ENCODE data around the gene KRTAP5-2. TPM values are rescaled to one million over a fixed set of nuclear protein-coding genes. Genes with fewer than 3 reads are reported as not detected.

KRTAP5-2 gene
- total RNA-seq, 1 donor from 2014 or later = not detected

DNA sequence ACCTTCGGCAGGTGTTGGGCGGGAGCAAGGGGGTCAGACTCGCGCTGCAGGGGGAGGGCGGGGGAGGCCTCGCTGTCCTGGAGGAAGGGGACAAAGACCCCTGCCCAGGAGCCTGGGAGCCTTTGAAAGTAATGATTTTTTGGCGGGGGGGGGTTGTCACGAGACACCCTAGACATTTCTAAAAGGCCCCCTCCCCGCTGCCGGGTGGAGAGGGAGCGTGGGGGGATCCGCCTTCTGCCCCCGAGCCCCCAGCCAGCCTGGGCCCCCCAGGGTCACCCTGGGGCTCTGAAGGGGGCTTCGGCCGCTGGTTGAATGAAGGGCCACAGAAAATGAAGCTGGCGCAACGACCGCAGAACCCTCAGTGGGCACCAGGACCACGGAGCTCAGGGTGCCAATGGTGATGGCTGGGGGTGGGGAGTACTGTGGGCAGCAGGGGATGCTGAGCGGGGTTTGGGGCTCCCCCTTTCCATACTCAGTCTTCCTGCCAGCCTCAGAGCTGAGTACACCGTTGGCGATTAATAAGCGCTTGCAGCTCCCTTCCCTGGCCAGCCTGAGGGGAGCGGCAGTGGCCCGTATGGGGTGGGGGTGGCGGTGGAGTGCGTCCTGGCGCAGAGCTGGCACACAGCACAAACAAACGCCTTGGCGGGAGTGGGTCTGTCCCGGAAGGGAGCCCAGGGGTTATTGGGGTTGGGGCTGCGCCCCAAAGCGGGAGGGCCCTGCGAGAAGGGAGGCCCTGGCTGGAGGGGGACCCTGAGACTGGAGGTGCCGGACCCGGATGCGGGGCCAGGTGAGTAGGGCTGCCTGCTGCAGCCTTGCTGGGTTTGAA is 24.8 kb downstream of the KRTAP5-2 start:
- peak overlapping the region; percentile 82 for H3K27ac Mint-ChIP-seq
- H3K4me1 Mint-ChIP-seq (ENCODE audit: low read depth) = no peaks in the 10 kb centered on the region
- H3K27me3 Mint-ChIP-seq = peaks cover 26% of the 10 kb centered on the region
- peaks cover 3% of the 10 kb centered on the region for H3K9me3 Mint-ChIP-seq (ENCODE audit: low read depth)
- DNase-seq (ENCODE audit: low spot score, unreplicated experiment) = no peak
- peaks cover 3% of the 10 kb centered on the region for H3K36me3 Mint-ChIP-seq (ENCODE audit: insufficient read depth)
- peak overlapping the region; percentile 73 for H3K4me3 Mint-ChIP-seq (ENCODE audit: low read depth)
- TF ChIP-seq, protein P1, sequence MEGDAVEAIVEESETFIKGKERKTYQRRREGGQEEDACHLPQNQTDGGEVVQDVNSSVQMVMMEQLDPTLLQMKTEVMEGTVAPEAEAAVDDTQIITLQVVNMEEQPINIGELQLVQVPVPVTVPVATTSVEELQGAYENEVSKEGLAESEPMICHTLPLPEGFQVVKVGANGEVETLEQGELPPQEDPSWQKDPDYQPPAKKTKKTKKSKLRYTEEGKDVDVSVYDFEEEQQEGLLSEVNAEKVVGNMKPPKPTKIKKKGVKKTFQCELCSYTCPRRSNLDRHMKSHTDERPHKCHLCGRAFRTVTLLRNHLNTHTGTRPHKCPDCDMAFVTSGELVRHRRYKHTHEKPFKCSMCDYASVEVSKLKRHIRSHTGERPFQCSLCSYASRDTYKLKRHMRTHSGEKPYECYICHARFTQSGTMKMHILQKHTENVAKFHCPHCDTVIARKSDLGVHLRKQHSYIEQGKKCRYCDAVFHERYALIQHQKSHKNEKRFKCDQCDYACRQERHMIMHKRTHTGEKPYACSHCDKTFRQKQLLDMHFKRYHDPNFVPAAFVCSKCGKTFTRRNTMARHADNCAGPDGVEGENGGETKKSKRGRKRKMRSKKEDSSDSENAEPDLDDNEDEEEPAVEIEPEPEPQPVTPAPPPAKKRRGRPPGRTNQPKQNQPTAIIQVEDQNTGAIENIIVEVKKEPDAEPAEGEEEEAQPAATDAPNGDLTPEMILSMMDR (IDR thresholded peaks at IDR 0.05; ENCODE audit: unreplicated experiment) = no peak

DNA sequence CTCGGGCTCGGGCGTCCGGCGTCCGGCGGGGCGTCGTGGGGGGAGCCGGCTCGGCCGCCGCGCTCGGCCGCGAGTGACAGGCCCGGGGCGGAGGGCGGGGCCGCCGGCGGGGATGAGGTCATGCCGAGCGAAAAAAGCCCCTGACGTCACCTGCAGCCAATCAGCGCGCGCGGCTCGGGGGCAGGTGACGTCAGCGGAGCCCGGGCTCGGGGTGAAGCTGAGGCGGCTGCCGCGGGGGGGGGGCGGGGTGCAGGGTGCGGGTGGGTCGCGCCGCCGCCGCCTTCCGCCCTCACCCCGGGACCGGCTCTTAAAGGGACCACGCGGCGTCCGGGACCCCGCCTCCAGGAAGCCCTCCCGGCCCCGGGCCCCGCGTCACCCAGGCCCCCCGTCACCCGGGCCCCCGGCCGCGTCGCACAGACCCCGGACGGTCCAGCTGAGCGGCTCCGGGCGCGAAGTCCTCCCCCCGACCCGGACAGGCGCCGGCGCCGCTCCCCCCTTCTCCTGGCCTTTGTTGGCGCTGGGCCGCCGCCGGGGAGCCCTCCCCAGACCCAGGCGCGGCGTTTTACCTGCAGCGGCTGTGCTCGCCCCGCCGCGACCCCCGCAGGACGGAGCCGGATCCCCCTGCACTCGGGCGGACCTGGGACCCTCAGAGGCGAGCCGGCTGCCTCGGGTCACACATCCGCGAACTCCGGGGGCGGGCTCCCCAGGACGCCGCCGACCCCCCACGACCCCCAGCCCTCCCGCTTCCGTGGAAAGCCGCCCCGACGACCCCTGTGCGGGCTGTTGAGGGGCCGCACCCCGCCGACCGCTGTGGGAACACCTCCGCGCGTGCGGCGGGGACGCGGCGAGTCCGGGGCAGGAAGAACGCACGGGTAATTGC is 25.7 kb downstream of the KRTAP5-2 start, which contains the start of gene DUSP8:
Gene DUSP8, minus strand, starts transcription at position 75 of the 880 bp plus-strand sequence. CDS start 6,445 bp downstream, outside the sequence.
- TF ChIP-seq, protein P1 (IDR thresholded peaks at IDR 0.05; ENCODE audit: unreplicated experiment) = no peak
- Mint-ChIP-seq H3K27me3 (peaks cover 24% of the 10 kb centered on the region), H3K4me3 (ENCODE audit: low read depth) (peak within 1 kb of the TSS; percentile 73), H3K4me1 (ENCODE audit: low read depth) (peaks cover 1% of the 10 kb centered on the region), H3K27ac (peak within 1 kb of the TSS; percentile 10), H3K9me3 (ENCODE audit: low read depth) (no peaks in the 10 kb centered on the region), H3K36me3 (ENCODE audit: insufficient read depth) (no peaks in the 10 kb centered on the region)
- peak; percentile 87 for DNase-seq (ENCODE audit: low spot score, unreplicated experiment)

DNA sequence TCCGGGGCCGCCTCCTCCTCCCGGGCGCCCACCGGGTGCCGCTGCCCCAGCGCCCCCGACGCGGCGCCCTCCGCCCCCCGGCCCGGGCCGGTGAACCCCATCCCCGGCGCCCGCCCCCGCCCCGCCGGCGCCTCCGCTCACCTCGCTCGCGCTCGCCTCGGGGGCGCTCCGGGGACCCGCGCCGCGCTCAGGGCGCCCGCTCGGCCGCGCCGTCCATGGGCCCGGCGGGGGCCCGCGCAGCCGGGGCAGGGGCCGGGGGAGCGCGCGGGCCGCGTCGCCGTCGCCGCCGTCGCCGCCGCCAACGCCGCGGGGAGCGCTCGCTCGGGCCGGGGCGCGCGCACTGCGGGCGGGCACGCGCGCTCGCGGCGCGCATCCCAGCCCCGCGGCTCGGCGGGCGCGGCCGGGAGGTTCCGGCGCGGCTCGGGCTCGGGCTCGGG is 26.3 kb downstream of the KRTAP5-2 start:
- Mint-ChIP-seq H3K27ac (no peak overlapping the region), H3K9me3 (ENCODE audit: low read depth) (no peaks in the 10 kb centered on the region), H3K36me3 (ENCODE audit: insufficient read depth) (no peaks in the 10 kb centered on the region), H3K4me1 (ENCODE audit: low read depth) (peaks cover 2% of the 10 kb centered on the region), H3K4me3 (ENCODE audit: low read depth) (no peak overlapping the region), H3K27me3 (peaks cover 23% of the 10 kb centered on the region)
- DNase-seq (ENCODE audit: low spot score, unreplicated experiment) = no peak
- TF ChIP-seq, protein P1 (IDR thresholded peaks at IDR 0.05; ENCODE audit: unreplicated experiment) = no peak

DNA sequence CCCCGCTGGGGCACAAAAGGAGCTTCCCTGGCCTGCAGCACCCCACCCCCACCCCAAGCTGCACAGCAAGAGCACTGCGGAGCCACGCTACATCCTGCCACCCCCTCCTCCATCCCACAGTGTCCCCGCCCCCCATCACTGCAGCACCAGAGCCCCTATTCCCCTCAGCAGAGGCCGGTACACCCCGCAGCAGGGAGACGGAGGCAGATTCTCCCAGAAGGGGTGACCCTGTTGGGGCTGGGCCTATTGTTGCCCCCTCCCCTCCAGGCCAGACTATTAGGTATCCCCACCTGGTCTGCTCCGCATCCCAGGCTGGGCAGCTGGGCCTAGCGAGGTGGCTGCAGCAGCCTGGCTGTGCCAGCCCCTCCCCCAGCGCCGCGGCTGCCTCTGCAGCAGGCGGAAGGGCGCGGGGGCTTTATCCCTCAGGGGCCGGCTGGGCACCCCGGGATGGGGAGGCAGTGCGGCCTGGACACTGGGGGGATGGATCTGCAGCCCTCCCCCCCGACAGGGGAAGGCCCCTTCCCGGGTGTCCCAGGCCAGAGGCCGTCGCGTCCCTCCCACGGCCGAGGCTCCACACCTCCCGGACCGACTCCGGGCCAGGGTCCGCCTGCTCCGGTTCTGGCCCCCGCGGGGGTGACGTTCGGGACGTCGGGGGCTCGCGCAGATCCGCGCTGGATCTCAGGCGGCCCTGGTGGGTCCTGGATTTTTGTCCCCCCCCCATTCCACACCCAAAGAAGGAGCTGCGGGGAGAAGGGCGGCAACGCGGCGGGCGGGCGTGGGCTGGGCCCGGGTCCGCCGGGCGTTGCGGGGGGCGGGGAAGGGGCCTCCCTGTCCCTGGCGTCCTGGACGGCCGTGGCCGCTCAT is 27.0 kb downstream of the KRTAP5-2 start:
- peaks cover 20% of the 10 kb centered on the region for H3K27me3 Mint-ChIP-seq
- peak overlapping the region; percentile 65 for H3K4me3 Mint-ChIP-seq (ENCODE audit: low read depth)
- peaks cover 2% of the 10 kb centered on the region for H3K4me1 Mint-ChIP-seq (ENCODE audit: low read depth)
- H3K9me3 Mint-ChIP-seq (ENCODE audit: low read depth) = no peaks in the 10 kb centered on the region
- H3K27ac Mint-ChIP-seq = no peak overlapping the region
- TF ChIP-seq, protein P1 (IDR thresholded peaks at IDR 0.05; ENCODE audit: unreplicated experiment) = no peak
- DNase-seq (ENCODE audit: low spot score, unreplicated experiment) = no peak
- H3K36me3 Mint-ChIP-seq (ENCODE audit: insufficient read depth) = no peaks in the 10 kb centered on the region

Data from progenitor cell of endocrine pancreas (in vitro differentiated cells).